HEK293 (cell line): Measurements from ENCODE around the gene SHISA9.

Experiments
- CTCF ChIP-seq: fragments of 450-650 bp; formaldehyde crosslinking; IDR thresholded peaks from 2 replicates; pipeline ENCODE4 v1.5.1; 2016; ENCODE audit warnings: missing biosample characterization, missing genetic modification characterization
- GLI4 ChIP-seq: fragments of 450-650 bp; formaldehyde crosslinking; IDR thresholded peaks from 2 replicates; pipeline ENCODE4 v1.5.1; 2016; ENCODE audit warnings: missing biosample characterization, missing genetic modification characterization
- KLF9 ChIP-seq: fragments of 450-650 bp; formaldehyde crosslinking; IDR thresholded peaks from 2 replicates; pipeline ENCODE4 v1.5.1; 2016; ENCODE audit warnings: missing biosample characterization, missing genetic modification characterization, low read depth
- REST ChIP-seq: fragments of 450-650 bp; formaldehyde crosslinking; IDR thresholded peaks from 2 replicates; pipeline ENCODE4 v1.5.1; 2016; ENCODE audit warnings: missing biosample characterization, missing genetic modification characterization
- ZBTB1 ChIP-seq: fragments of 450-650 bp; formaldehyde crosslinking; IDR thresholded peaks from 2 replicates; pipeline ENCODE4 v1.5.1; 2016; ENCODE audit warnings: missing biosample characterization, missing genetic modification characterization
- ZNF239 ChIP-seq: fragments of 450-650 bp; formaldehyde crosslinking; IDR thresholded peaks from 2 replicates; pipeline ENCODE4 v1.5.1; 2016; ENCODE audit warnings: missing biosample characterization, missing genetic modification characterization
- ZNF274 ChIP-seq, 2 experiments: fragments of 200-500 bp in 1 of 2; fragments of 450-650 bp in 1 of 2; sonication (Bioruptor generic) in 1 of 2; formaldehyde crosslinking in 1 of 2; IDR thresholded peaks; 2 replicates each; pipeline versions ENCODE4 v1.5.1 to v1.6.1; 2014 to 2016; ENCODE audit warnings: borderline replicate concordance in 1 of 2, inconsistent platforms in 1 of 2, low read length in 1 of 2, missing biosample characterization in 1 of 2, missing genetic modification characterization in 1 of 2
- ZNF292 ChIP-seq: fragments of 450-650 bp; formaldehyde crosslinking; IDR thresholded peaks from 2 replicates; pipeline ENCODE4 v1.5.1; 2016; ENCODE audit warnings: low read depth, missing biosample characterization, missing genetic modification characterization, borderline replicate concordance
- ZNF324 ChIP-seq: fragments of 450-650 bp; formaldehyde crosslinking; IDR thresholded peaks from 2 replicates; pipeline ENCODE4 v1.5.1; 2016; ENCODE audit warnings: missing biosample characterization, missing genetic modification characterization
- ZNF341 ChIP-seq: fragments of 450-650 bp; formaldehyde crosslinking; IDR thresholded peaks from 2 replicates; pipeline ENCODE4; 2016; ENCODE audit warnings: low read depth, missing biosample characterization, missing genetic modification characterization
- ZNF660 ChIP-seq: fragments of 450-650 bp; IDR thresholded peaks from 2 replicates; pipeline ENCODE4 v1.5.1; 2018; ENCODE audit warnings: missing biosample characterization, mild to moderate bottlenecking, missing genetic modification characterization
- ZNF701 ChIP-seq: fragments of 450-650 bp; formaldehyde crosslinking; IDR thresholded peaks from 2 replicates; pipeline ENCODE4 v1.5.1; 2016; ENCODE audit warnings: missing biosample characterization, missing genetic modification characterization

GRCh38 chr16:12885742-12886141 is 15.7 kb upstream of the SHISA9 start:
- TF ChIP-seq CTCF (tag by site-specific recombination) (no peak), KLF9 (no peak), ZNF341 (no peak), ZNF292 (tag by site-specific recombination) (no peak), ZNF660 (no peak), ZNF701 (tag by site-specific recombination) (no peak), GLI4 (tag by site-specific recombination) (no peak), ZNF324 (tag by site-specific recombination) (no peak), ZNF274 (IDR thresholded peaks at IDR 0.05; ENCODE audit: low read length) (no peak), ZNF274 (tag by site-specific recombination; IDR thresholded peaks at IDR 0.05; ENCODE audit: borderline replicate concordance) (no peak), ZBTB1 (no peak), ZNF239 (no peak), REST (tag by site-specific recombination) (no peak)
